Measurements from ENCODE around the gene OR6C76.
"Not testable (repeated sequence)": the region's sequence is repeated elsewhere in the genome, so short reads cannot be mapped to it uniquely, and the experiment has no call there.

Gene OR6C76

DNA sequence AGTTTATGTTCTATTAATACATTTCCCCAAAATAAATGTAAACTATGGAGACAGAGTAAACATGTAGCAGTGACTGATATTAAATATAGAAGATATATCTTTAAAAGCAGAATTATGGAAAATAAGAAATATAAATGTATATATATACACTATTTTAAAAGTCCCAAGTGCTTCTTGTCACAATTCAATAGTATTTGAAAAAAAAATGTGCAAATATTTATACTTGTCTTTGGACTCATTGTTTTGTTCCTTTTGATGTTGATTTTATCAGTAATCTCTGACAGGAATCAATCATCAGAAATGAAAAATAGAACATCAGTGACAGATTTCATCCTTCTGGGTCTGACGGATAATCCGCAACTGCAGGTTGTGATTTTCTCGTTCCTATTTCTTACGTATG is at the start of gene OR6C76:
OR6C76 (plus strand) TSS at position 301 of the 400 bp plus-strand sequence; CDS start at position 301, 0 bp downstream.
- no peak for DNase-seq

DNA sequence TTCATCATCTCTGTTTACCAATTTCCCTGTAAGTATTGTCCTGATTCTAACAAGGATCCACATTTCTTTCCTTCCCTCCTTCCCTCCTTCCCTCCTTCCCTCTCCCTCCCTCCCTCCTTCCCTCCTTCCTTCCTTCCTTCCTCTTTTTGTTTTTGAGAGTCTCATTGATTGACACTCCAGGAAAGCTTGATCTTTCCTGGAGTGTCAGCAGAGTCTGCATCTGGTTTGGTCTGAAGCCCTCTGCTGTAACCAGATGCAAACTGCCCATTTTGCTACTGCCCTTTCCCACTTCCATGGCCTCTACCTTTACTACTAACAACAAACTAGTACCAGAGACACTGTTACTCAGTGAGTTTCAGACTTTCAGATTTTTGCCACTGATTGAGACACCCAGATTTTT is 40.2 kb upstream of the OR6C76 start:
- no peak for DNase-seq

DNA sequence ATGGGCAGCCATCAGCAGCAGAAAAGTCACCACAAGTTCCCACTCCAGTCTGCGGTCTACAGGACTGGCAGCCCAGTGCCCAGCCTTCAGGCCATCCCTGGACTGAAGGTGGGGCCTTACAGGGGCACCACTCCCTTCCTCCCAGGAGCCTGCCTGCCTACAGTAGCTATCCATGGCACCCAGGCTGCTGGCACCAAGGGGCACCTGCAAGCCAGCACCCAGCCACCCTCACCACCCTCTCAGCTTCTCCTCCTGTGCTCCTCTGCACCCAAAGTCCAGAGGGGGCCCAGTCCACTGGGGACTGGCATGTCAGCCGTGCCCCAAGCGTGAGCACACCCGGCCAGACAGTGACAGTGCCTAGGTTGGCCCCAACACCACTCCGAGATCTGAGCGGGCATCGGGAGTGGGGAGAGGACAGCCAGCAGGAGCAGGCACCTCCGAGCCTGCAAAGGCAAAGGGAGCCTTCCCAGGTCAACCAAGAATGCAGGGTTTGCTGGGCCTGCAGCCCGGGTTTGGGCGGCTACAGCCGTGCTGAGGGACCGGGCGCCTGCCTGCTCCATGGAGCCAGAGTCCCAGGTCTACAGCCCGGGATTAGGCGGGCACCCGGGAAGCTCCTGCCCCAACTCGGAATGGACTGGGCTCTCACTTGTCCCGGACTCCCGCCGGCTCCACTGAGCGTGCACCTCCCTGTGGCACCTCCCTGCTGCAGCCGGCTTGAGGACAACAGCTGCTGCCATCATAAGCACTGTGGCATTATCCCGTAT is 33.8 kb upstream of the OR6C76 start:
- no peak for DNase-seq

DNA sequence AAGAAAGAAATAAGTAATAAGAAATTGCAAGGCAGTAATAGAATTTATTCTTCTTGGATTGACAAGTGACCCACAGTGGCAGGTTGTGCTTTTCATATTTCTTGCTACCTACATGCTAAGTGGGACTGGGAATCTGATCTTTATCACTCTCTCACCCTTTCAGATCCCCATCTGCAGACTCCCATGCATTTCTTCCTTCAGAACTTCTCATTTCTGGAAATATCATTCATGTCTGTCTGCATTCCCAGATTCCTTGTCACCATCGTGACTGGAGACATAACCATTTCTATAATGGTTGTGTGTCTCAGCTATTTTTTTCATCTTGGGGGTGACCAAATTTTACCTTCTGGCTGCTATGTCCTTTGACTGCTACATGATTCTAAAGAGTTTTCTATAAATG is 29.7 kb upstream of the OR6C76 start:
- no peak for DNase-seq

DNA sequence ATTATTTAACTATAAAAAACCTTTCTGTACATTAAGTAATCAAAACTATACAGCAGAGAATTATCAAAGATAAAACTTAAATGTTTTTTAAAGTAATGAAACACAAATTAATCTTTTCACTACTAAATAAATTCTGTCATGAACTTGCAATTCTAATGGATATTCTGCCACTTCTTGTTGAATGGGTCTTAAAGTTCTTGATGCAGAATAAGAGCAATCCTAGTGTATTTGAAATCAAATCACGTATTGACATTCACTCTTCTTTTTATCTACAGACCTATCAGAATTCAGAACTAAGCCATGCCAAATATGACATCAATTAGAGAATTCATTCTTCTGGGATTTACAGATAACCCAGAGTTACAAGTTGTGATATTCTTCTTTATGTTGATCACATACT is 25.8 kb upstream of the OR6C76 start, which contains the start of gene OR6C65:
OR6C65 (plus strand) TSS at position 301 of the 400 bp plus-strand sequence; CDS start at position 301, 0 bp downstream.
- no peak for DNase-seq

DNA sequence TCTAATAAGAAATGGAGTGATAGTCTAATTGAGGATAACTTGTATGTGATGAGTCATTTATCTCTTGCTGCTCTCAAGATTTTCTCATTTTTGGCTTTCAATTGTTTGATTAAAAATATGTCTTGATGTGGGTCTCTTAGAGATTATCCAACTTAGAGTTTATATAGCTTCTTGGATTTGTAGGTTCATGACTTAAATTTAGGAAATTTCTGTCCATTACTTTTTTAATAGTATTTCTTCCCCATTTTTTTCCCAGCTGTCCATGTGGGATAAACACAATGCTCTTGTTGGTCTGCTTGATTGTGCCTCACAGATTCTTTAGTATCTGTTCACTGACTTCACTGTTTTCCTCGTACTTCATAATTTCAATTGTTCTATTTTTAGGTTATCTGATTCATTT is 18.2 kb upstream of the OR6C76 start:
- no peak for DNase-seq

DNA sequence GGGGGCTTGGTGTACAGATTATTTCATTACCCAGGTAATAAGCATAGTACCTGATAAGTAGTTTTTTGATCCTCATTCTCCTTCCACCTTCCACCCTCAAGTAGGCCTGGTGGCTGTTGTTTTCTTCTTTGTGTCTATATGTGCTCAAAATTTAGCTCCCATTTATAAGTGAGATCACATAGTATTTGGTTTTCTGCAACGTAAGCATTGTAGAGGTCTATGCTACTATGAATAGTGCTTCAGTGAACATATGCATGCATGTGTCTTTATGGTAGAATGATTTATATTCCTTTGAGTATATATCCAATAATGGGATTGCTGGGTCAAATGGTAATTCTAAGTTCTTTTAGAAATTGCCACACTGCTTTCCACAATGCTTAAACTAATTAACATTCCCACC is 16.9 kb upstream of the OR6C76 start:
- not testable (repeated sequence) for DNase-seq

DNA sequence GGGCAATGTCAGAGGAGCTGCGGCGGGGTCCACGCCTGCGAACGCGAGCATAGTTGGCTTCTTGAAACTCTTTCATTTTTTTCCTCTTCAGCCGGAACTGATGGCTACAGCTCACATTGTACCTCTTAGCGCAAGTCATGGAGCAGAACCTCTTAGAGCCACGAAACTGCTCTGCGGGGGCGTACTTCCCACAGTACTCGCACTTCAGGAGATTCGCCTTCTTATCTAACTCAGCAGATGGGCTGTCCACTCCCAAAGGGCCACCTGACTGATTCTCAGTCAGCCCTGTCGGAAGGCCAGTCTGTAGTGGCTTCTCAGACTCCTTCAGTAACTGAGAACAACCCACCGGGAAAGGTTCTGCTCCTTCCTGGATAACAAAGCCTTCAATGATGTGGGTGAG is 13.9 kb upstream of the OR6C76 start:
- DNase-seq = not testable (repeated sequence)

DNA sequence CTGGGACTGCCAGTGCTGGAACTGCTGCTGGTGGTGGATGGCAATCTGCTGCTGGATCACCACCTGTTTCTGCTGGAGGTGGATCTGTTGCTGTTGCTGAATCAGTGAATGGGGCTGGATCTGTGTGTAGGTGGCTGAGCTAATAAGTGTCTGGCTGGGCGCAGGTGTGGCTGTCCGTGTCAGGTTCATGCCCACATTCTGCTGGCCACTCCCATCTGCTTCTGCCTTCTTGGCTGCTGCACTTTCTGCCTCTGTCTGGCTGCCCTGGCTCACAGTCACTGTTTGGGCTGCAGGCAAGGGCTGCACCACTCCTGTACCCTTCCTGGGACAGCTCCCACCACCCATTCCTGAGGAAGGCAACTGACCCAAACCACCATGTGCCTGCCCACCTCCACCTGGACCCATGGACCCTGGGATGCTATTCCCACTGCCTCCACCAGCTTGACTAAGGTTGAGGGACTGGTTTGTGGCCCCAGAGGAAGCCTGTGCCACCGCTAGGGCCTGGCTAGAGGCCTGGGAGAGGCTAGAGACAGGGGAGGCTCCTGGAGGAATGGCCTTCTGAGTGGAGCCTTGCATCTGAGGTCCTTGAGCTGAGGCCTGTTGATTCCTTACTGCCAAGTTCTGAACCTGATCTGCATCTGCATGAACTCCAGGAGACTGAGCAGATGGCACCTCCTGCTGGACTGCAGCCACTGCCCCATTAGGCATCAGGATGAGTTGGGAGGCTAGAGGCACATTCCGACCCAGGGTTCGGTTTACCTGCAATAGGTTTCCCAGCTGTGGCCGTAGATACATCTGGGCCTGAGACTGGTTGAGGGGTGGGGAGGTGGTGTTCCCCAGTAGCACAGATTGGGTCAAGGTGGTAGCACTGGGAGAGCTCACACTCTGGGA is 12.3 kb upstream of the OR6C76 start:
- DNase-seq = not testable (repeated sequence)

DNA sequence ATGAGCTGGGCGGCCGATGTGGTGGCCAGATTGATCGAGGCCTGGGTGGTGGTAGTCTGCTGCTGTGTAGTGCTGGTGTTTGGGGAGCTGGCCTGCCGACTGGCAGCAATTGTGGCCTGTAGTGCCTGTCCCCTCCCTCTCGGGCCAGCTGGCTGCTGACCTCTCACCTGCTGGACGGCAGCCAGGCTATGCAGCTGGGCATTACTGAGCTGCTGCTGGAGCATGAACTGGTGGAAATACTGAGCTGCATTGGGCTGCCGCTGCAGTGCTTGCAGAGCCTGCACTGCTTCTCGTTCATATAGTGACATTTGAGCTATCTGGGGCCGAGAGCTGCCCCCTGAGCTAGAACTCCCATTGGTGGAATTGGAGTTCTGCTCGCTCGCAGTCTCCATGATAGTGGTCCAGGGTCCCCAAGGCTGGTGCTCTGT is 11.6 kb upstream of the OR6C76 start:
- not testable (repeated sequence) for DNase-seq

DNA sequence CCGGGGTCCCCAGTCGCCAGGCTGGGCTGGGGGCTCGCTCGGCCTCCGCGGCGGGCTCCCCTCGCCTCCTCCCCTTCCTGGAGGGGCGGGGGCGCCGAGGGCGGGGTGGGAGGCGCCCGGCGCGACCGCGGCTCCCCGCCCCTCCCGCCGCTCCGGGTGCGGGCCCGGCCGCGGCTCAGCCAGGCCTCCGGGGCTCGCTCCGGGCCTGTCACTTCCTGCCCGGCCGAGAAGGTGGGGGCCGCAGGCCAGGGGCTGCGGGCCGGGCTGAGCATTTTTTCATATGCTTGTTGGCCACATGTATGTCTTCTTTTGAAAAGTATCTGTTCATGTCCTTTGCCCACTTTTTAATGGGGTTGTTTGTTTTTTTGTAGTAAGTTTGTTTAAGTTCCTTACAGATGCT is 11.2 kb upstream of the OR6C76 start:
- DNase-seq = not testable (repeated sequence)

DNA sequence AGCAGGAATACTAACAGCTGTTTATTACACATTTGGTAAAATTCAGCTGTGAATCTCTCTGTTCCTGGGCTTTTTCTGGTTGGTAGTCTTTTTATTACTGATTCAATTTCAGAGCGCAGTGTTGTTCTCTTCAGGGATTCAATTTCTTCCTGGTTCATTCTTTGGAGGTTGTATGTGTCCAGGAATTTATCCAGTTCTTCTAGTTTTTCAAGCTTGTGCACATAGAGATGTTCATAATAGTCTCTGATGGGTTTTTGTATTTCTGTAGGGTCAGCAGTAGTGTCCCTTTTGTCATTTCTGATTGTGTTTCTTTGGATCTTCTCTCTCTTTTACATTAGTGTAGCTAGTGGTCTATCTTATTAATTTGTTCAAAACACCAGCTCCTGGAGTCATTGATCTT is 9.1 kb upstream of the OR6C76 start:
- DNase-seq = no peak

DNA sequence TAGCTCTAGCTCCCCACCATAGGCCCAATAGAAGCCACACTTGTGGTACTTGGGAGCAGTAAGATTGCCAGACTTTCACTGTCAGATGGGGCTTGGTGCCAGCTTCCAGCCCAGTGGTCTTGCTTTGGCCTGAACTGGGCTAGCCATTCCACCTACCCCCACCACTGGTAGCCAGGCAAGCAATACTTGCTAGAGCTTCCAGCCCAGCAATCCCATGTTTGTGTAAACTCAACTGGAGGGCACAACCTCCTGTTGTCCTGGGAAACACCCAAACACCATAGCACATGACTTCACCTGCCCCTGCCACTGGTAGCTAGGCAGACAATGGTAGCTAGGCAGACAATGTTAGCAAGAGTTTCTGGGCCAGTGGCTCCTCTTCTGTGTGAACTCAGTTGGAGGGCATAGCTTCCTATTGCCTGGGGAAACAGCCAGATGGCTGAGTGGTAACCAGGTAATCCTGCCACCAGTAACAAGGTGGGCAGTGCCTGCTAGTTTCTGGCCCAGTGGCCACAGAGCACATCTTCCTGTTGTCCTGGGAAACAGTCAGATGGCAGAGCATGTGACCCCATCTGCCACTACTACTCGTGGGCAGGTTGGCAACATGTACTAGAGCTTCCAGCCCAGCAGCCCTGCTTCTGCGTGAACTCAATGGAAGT is 5.6 kb upstream of the OR6C76 start:
- no peak for DNase-seq

DNA sequence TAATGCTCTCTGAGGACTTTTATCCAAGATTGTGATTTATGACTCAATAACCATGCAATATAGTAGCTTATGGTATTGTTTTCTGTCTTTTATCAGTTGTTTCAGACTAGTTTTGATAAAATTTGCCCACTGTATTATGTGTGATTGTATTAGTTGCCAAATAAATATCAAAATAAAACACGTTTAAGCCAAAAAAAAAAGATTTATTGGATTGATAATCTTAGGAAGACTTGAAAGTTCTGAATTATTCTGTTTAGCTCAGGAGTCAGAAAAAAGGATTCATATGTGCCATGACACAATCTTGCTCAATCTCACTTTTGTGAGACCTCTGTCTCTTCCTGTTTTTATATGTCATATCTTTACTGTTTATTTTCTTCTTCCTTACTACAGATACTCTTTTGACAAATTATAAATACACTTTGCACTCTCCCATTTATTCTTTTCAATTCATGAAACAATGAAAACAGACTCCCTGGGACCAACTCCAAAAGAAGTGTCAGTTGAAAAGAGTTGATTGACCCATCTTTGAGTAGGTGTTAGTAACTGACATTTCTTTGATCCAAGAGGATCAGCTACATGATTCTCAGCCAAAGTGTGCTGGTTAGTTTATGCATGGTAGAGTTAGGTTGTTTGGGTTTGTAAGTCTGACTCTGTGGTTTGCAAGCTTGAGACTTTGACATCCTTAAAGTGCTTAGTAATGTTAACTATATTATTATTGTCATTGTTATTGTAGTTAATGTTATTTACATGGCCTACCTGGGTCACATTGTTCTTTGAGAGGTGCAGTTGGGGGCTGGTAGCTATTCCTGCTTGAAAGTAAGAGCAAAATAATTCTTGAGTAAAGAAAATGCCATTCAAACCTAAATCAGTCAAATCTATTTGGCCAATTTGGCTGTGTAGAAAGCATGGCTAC is 2.5 kb downstream of the OR6C76 start:
- DNase-seq = no peak

DNA sequence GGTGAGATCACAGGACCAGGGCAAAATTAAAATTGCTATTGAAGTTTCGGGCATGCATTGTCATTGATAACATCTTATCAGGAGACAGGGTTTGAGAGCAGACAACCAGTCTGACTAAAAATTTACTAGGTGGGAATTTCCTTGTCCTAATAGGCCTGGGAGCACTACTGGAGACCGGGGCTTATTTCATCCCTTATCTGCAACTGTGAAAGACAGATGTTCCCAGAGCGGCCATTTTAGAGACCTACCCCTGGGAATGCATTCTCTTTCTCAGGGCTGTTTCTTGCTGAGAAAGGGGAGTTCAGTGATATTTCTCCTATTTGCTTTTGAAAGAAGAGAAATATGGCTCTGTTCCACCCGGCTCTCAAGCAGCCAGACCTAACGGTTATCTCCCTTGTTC is 15.2 kb downstream of the OR6C76 start:
- not testable (repeated sequence) for DNase-seq

DNA sequence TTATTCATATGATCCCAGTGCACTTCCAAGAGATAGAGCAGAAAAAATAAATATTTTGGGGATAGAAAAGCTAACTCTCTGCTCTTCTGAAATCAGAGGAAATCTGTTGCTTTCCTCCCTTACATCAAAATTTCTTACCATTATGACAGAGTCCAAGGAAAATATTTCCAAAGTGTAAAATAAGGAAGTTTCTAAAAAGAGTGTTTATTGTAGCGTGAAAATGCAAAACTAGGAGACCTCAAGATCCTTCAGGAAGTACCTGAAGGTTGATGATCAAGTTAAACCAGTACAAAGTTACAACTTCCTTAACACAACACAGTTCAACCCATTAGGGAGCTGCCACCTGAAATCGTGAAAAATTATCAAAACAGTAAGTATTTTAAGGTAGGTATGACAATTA is 17.7 kb downstream of the OR6C76 start, which contains the start of gene OR6C2:
OR6C2 (plus strand) TSS at position 301 of the 400 bp plus-strand sequence. CDS start 8,138 bp downstream, outside the sequence.
- DNase-seq = no peak

DNA sequence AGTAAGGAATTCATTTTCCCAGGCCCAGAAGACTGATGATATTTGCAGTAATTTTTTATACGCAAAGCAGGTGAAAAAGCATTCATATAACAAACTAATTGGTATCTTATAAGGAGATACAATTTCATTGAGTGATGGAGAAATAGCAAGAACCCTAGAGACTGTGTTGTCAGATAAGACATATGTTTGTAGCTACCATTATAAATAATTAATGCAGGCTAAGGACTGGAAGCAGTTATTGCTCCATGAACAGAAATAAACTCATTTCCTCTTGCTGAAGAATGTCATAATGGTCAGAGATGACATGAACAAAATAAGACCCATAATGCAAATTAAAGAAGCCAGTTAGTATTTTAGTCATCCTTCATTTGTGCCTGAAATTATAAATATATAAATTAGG is 19.3 kb downstream of the OR6C76 start:
- no peak for DNase-seq

DNA sequence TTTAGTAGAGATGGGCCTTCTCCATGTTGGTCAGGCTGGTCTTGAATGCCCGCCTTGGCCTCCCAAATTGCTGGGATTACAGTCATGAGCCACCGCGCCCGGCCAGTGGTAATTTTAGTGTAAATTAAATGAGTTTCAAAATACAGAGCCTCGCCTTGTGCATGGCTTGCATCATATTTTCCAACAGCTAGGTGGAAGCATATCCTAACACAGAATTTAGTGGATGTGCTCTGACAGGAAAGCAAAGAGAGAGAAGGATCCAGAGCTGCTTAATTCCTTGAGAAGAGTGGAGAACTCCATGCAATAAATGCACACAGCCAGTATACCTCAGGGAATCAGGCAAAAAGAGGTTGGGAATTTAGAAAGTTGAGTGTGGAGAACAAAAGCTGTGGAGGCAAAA is 20.3 kb downstream of the OR6C76 start:
- no peak for DNase-seq

DNA sequence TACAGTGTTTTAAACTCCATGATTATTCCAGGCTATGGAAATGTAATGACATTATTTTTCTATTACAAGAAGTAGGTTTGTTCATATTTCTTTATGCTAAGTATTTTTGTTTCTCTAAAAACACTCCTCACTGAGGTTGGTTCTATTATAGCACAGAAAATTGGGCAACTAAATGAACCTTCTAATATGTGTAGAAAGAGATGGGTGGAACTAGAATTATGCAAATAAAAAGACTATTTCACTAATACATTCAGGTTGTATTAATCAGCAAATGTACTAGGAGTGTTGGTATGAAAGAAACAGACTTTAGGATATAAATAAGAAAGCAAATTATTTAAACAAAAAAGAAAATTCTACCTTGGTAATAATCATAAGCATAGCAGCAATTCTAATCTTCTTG is 22.8 kb downstream of the OR6C76 start:
- no peak for DNase-seq

DNA sequence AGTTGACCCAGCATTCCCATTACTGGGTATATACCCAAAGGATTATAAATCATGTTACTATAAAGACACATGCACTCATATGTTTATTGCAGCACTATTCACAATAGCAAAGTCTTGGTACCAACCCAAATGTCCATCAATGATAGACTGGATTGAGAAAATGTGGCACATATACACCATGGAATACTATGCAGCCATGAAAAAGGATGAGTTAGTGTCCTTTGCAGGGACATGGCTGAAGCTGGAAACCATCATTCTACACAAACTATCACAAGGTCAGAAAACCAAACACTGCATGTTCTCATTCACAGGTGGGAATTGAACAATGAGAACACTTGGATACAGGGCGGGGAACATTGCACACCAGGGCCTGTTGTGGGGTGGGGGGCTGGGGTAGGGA is 38.9 kb downstream of the OR6C76 start:
- DNase-seq = not testable (repeated sequence)

DNA sequence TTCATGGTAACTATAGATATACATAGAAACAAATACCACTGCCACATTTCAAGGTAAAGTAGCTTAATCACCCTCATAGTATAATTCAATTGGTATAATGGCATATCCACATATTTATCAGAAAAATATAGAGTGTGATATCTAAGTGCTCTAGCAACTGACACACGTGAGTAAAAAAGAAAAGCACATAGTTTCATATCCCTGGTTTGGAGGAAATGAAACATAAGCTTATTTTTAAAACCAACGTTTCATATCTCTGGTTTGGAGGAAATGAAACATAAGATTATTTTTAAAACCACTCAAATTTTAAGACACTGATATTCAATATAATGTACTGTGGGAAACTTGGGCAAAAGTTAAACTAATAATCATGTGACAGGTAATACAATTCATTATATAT is 41.8 kb downstream of the OR6C76 start:
- no peak for DNase-seq

DNA sequence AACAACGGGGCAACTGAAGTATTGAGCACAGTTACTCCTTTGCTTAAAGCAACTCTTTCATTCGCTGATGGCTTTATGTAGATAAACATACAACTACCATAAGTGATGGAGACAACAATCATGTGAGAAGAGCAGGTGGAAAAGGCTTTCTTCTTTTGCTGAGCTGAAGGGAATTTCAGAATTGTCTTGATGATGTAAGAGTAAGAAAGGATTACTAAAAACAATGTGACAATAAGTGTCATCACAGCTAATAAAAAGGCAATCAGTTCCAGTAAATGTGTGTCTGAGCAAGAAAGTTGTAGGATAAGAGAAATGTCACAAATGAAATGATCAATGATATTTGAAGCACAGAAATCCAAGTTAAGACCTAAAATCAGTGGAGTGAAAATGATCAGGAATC is 43.2 kb downstream of the OR6C76 start:
- DNase-seq = no peak

Data from femur (tissue), 1 donor.